Dermis blood vessel endothelial cell (primary cell): ENCODE data around the gene SLC35A3. TPM values are rescaled to one million over a fixed set of nuclear protein-coding genes. Genes with fewer than 3 reads are reported as not detected.
"Not testable (repeated sequence)": the region's sequence is repeated elsewhere in the genome, so short reads cannot be mapped to it uniquely, and the experiment has no call there.

ENCODE experiments used
- DNase-seq: peaks from one replicate; pipeline ENCODE4 v3.0.0; 2010
- total RNA-seq: library from RNA; depleted of rRNA; stranded (reverse); fragments of >200 nt; gene quantifications from 2 replicates; pipeline ENCODE4 v1.2.3, GENCODE V29; 2014

The SLC35A3 gene
- total RNA-seq, 1 donor from 2014 or later, result 31.8 TPM

DNA sequence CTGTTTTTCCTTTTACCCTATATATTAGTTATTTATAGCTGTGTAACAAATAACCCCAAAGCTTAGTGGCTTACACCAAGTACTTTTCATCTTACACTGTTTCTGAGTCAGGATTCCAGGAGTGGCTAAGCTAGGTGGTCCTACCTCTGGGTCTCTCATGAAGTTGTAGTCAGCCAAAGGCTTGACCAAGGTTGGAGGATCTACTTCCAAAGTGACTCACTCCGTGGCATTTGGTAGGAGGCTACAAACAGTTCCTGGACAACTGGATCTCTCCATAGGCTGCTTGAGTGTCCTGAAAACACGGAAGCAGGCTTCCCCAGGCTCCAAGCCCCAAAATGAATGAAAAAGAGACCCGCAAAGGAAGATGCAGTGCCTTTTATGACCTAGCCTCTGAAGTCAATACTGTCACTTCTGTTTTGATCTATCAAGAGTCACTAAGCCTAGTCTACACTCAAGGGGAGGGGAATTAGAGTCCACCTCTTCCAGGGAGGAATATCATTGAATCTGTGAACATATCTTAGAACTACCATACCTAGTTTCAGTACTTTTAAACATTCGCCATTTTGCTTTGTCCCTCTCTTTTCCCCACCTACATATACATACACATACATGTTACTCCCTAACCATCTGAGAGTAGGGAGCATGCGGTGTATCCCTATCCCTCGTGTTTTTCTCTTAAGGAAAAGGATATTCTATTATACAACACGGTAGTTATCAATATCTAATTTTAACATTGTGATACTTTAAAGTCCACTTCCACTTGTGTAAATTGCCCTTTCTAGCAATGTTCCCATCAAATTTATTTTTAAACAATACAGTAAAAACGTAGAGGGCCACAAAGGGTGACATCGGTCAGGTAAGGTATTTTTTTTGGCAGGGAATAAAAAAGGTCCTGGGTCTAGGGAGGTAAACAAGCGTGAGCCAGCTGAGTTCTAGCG, 67.2 kb downstream of the SLC35A3 start:
- peak; percentile 68 for DNase-seq

DNA sequence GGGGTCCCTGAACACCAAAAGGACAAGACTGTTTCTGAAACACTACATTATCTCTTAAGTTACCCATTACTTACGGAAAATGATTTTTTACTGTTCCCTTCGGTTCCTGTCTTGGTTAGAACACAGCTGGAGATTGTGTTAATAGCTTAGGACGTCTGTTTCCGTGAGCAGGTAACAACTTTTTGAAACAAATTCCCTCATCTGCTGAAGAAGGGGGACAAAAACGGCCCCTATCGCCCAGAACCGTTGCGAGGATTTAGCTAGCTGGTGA, 67.8 kb downstream of the SLC35A3 start:
- DNase-seq, result no peak

DNA sequence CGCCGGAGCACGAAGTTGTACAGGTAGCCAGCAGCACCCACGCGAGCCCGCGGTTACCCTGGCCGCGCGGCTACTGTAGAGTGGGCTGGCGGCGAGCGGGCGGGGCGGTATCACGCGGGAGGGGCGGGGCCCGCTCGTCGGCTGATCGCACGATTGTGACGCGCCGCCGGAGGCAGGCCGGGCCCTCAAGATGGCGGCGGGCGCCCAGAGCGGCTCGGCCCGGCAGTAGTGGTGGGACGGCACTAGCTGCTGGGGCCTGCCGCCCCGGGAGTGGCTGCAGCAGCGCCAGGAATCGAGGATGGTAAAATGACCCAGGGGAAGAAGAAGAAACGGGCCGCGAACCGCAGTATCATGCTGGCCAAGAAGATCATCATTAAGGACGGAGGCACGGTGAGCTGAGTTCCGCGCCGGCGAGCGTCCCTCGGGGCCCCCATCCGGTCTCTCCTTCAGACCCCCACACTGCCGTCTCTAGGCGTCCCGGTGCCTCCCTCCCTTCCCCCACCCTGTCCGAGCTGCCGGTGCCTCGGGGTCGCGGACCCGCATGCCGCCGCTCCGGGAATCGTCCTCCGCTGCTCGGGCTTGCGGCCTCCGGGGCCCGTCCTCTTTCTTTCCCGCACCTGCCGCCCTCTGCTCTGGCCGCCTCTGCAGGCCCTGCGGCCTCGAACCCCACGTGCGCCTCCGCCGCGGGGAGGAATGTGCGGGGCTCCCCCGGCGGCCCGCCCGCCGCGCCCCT, 68.3 kb downstream of the SLC35A3 start:
- DNase-seq, result peak; percentile 93

DNA sequence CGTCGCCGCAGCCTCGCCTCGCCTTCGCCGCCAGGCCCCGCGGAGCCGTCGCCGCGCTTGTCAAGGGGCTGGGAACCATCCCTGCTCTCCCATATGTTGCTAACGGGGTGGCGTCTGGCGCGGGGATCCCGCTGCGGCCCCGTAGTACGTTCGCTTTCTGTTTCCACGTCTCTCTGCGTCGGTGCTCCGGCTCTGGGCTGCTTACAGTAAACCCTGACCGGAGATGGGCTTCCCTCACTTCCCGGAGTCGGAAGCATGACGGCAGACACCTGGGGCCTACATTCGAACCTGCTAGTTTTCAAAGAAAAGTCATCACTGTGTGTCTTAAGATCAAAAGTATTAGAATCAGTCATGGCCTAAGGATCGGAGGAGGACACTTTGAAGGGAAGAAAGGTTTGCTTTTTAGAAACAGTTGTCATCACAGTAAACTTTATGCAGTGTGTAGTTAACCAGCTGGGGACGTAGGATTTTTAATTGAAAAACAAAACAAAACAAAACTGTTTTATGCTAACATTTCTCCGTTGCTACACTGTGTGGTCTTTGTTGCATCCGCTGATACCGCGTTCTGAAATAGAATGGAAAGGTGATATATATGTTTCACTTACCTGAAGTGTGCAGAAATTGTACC, 69.0 kb downstream of the SLC35A3 start:
- DNase-seq, result peak; percentile 84

DNA sequence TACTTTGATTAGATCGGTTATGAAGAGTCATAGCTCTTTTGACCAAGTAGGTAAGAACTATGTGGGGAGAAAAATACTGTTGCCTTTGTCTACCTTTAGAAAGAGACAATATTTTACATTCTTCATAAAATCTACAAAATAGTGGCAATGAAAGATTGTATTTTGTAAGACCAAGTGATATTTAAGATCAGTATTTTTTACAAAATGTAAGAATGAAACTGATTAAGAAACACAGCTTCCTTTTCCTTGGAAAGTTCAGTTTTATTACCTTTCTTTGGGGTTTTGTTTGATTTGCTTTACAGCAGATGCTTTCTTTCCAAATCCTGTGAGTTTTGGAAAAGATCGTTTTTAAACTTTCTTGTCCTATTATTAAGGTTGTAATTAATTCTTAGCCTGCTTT, 69.8 kb downstream of the SLC35A3 start:
- DNase-seq, result peak; percentile 4

DNA sequence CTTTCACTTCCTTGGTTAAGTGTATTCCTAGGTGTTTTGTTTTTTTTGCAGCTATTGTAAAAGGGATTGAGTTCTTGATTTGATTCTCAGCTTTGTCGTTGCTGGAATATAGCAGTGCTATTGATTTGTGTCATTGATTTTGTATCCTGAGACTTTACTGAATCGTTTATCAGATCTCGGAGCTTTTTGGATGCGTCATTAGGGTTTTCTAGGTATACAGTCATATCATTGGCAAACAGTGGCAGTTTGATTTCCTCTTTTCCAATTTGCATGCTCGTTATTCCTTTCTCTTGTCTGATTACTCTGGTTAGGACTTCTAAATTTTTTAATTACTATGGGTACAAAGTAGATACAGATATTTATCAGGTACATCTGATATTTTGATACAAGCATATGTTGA, 75.4 kb downstream of the SLC35A3 start:
- no peak for DNase-seq

DNA sequence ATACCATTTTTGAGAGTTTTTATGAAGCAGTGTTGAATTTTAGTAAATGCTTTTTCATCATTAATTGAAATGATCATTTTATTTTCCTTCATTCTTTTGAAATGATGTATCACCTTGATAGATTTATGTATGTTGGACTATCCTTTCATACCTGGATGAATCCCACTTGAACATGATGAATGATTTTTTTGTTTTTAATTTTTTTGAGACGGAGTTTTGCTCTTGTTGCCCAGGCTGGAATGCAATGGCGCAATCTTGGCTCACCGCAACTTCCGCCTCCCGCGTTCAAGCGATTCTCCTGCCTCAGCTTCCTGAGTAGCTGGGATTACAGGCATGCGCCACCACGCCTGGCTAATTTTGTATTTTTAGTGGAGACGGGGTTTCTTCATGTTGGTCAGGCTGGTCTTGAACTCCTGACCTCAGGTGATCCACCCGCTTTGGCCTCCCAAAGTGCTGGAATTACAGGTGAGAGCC, 77.5 kb downstream of the SLC35A3 start:
- not testable (repeated sequence) for DNase-seq

DNA sequence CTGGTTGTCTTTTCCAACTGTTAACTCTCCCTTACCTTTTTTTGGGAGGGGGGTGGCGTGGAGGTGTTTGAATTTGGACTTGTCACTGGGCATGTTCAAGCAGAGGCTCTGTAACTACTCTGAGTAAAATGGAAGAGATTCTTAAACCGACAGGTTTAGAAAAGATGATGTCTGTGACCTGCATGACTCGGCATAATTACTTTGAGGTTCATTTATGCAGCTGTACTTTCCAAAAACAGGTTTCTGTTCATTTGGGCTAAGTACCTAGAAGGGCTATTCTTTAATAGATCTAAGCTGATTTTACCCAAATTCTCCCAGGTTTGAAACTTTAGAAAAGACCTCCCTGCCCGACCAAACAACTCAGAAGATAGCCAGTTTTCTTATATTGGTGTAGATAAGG, 80.3 kb downstream of the SLC35A3 start:
- DNase-seq, result no peak

DNA sequence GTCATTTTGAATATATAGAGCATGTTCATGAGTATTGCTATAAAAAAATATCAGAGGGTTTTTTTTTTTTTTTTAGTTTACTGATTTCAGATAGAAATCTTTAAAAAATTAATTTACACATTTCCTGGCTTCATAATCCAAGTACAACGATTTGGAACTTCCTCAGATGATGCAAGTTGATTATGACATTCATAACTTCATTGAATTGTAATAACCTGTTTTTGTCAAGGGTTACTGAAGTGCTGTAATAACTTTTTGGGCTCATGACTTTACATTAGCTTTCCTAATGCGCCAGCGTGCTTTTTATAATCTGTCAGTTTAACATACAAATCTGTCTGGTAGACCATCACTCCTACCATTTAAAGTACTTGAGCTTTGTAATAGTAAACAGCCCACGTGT, 81.6 kb downstream of the SLC35A3 start:
- DNase-seq, result no peak

DNA sequence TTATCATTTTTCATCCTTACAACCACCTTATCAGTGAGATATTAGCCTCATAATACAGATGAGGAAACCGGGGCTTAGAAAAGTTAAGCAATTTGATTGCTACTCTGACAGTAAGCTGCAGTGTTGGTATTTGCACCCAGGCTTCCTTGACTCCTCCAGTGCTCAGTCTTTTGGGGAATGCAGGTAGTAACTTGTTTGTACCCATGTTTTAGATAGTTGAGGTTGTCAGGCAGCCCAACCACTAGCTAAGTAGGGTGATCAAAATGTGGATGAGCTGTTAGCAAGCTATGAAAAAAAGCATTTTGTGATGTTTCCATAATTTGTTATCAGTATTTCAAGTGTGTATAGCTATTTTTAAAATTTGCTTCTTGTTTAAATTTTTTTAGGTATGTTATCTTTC, 82.1 kb downstream of the SLC35A3 start:
- no peak for DNase-seq

DNA sequence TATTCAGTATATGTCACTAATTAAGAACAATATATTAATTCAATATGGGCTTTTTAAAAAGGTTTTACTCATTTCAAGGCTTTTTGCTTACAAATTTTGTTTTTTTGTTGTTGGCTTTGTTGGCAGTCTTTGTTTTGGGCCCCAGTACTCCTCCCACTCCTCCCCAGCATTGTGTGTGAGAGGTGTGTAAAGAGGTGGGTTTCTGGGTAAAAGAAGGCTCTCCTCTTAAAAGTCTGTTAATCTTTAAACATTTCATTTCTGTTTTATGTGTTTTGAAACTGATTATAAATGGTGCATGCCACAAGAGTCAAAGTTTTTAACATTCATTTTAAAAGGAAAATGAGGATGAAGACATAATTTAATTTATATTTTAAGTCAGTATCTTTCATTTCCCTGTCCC, 83.3 kb downstream of the SLC35A3 start:
- DNase-seq, result no peak

DNA sequence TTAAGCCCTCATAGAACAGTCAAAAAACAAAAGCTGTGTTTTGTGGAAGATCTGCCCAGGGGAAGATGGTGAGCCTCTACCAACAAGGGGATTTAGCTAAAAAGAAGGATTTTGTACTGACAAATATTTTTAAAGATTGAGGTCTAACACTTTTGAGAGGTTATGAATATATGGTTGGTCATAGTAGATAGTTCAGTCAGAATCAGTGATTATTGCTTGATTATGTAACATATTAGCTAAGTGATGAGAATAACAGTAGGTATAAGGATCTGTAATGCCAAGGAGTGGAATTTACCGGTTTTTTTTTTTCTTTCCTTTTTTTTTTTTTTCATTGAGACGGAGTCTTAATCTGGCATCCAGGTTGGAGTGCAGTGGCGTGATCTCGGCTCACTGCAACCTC, 83.9 kb downstream of the SLC35A3 start:
- no peak for DNase-seq

DNA sequence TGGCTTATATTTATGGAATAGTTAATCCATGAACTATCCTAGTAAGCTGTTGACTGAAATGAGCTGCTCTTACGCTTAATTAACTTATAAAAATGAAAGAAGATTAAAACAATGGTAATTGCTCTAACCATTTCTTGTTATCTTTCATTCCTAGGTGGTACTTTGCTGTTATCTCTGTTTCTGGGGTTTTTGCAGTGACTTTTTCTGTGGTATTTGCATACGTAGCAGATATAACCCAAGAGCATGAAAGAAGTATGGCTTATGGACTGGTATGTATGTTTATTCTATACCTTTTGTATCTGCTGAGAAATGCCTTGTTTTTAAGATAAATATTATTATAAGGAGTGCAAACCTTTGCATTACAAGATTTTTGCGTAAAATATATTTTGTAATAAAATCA, 91.9 kb downstream of the SLC35A3 start:
- DNase-seq, result no peak

DNA sequence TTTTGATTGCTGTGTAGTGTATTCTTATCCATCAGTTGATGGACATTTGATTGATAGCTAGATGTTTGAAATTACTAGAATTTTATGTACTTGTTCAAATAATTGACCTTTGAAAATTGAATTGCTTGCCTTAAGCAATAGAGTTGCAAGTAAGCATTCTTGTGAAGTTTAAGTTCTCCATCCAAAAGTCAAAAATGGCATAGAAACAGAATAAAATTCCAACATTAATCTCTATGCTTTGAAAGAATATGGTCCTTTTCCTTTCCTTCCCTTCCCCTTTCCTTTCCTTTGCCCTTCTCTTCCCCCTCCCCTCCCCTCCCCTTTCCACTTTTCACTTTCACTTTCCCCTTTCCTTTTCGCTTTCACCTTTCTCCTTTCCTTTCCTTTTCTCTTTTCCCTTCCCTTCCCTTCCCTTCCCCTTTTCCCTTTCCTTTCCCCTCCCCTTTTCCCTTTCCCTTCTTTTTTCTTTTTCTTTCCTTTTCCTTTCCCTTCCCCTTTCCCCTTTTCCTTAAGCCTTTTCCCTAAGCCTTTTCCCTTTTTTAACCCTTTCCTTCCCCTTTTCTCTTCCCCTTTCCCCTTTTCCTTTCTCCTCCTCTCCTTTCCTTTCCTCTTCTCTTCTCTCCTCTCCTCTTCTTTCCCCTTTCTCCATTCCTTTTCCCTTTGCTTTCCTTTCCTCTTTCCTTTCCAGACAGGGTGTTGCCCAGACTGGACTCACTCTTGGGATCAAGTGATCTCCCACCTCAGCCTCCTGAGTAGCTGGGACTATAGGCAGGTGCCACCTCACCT, 95.6 kb downstream of the SLC35A3 start:
- no peak for DNase-seq

DNA sequence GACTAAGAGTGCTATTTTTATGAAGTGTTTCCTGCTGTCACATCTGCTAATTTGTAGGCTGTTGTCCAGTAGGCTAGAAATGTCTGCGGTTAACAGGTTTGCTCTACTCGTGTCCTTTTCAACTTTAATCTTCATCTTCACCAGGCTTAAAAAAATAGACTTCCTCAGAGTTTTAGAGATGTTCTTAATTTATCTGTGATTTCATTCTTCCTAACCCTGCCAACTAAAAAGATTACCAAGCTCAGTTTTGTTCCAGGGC, 96.1 kb downstream of the SLC35A3 start:
- no peak for DNase-seq

DNA sequence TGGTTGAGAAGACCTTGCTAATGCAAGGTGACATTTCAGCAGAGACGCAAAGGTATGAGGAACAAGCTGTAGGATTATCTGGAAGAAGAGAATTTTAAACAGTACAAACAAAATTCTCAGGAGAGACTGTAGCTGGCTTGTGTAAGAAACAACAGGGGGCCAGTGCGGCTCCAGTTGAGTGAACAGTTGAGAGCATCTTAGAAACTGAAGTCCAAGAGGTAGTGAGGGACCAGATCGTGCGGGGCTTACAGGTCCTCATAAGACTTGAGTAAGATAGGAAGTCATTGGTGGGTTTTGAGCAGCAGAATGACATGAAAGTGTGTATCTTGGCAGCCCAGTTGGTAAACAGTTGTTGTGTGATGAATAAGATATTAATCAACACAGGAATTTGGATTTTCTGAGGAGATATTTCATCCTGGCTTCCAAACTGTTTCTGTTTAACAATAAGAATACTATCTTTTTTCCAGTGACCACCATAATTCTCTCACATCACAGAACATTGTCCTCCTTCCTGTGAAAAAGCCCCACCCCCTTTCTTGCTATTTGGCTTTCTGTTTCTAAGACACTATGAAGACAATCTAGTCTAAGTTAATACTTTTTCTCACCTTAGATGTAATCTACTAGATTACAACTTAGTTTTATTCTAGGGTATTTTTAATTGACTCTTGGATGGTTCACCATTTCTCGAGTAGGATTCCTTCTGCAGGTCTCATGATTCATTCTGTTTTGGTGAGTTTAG, 100.6 kb downstream of the SLC35A3 start:
- no peak for DNase-seq

DNA sequence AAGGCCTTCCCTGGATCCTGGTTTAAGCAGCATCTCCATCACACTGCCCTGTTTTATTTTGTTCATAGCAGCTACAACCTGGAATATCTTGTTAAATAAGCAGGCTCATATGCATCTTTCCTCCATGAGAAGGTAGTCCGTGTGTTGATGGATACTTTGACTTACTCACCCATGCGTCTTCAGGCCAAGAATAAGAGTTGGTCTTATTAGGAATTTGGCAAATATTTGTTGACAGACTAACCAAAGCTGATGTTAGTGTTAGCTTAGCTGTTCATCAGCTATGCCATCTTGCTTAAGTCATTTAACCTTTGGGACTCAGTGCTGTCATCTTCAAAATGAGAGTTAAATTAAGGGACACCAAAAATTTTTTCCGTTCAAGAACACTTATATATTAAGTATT, 103.7 kb downstream of the SLC35A3 start:
- DNase-seq, result no peak

DNA sequence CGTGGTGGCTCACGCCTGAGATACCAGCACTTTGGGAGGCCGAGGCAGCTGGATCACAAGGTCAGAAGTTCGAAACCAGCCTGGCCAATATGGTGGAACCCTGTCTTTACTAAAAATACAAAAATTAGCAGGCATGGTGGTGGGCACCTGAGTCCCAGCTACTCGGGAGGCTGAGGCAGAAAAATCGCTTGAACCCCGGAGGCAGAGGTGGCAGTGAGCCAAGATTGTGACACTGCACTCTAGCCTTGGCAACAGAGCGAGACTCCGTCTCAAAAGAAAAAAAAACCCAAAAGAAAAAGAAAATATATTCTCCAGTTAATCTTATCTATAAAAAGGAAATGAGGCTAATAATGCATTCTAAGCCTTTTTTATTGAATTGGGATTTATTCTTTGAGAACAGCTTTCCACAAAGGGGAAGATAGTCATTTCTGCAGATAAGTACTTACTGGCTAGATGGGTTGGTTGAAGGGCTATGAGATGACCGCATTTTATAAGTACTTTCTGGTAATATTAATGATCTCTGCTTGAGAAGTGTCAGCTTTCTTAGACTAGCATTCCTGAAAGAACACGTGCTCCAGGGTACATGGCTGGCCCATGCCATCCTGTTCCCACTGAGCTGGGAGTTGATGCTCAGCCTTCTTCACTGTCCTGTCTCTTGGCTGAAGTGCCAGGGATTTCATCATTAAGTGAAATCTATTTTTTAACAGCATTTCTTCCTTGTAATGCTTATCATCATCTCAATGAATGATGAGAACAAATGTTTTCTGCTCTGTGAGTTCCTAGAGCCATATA, 105.0 kb downstream of the SLC35A3 start:
- DNase-seq, result no peak

DNA sequence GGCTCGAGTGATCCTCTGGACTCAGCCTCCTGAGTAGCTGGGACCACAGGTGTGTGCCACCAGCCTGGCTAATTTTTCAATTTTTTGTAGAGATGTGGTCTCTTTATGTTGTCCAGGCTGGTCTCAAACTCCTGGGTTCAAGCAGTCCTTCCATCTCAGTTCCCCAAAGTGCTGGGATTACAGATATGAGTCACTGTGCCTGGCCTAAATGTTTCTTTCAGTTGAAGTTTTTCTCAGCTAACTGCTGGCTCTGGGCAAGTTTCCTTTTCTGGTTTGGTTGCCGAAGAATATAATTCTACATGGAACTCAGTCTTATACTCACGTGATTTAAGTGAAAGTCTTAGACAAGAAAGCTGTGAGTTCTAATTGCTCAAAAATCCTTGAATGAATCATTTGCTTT, 106.0 kb downstream of the SLC35A3 start:
- DNase-seq, result no peak

DNA sequence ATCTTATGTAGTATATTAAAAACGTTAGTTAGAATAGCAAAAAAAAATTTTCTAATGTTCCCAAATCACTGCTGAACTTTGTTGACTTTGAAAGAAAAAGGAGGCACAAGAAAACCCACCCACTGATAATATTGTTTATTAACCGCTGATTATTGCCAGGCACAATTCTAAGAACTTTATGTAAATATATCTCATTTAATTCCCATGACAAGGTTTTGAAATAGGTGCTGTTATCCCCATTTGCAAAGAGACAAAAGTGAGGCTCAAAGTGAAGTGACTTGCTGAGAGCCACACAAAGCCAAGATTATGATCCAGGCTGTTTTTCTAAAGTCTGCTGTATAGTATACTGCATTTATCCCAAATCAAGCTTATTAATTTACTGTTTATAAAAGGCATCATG, 106.5 kb downstream of the SLC35A3 start:
- no peak for DNase-seq

DNA sequence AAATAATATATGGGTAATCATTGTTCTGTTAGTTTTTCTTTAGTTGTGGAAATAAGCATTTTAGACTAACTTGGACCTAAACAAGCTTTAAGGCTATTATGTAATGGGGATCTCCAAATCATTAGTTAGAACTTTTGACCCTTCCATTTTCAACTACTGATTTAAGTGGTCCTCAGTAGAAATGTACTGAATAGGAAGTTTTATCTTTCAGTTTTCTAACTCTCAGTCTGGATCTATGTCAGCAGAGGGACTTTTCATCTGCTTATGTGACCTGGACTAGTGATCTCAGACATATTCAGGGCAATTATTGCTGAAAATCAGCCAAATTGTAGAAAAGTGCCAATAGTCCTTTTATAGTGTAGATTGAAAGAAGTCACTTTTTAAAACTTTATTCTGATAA, 106.9 kb downstream of the SLC35A3 start:
- DNase-seq, result no peak

DNA sequence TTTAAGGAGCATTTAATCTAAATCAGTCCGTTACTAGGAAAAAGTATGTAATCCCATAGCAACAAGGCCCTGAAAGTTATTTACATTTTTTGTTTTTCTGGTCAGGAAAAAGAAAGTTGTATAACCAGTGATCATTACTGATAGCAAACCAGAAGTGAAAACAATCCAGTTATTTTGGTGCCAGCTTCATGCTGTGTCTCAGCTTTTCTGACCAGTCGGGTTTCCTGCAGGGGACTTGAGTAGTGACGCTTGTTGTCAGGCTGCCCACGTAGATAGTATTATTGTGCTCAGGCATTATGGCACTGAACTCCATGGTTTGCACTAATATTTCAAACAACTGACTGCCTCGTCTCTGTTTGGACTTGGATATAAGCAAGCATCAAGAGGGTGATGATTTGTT, 107.7 kb downstream of the SLC35A3 start:
- peak; percentile 74 for DNase-seq
